ENCODE measurements around the gene WIPF2. TPM values are rescaled to one million over a fixed set of nuclear protein-coding genes. Genes with fewer than 3 reads are reported as not detected.
A peak's percentile ranks its signal among the peaks of the same experiment; 100 is the strongest.
"Not testable (repeated sequence)": the region's sequence is repeated elsewhere in the genome, so short reads cannot be mapped to it uniquely, and the experiment has no call there.

Gene WIPF2
- polyA plus RNA-seq, 1 donor, result 15.4 TPM

DNA sequence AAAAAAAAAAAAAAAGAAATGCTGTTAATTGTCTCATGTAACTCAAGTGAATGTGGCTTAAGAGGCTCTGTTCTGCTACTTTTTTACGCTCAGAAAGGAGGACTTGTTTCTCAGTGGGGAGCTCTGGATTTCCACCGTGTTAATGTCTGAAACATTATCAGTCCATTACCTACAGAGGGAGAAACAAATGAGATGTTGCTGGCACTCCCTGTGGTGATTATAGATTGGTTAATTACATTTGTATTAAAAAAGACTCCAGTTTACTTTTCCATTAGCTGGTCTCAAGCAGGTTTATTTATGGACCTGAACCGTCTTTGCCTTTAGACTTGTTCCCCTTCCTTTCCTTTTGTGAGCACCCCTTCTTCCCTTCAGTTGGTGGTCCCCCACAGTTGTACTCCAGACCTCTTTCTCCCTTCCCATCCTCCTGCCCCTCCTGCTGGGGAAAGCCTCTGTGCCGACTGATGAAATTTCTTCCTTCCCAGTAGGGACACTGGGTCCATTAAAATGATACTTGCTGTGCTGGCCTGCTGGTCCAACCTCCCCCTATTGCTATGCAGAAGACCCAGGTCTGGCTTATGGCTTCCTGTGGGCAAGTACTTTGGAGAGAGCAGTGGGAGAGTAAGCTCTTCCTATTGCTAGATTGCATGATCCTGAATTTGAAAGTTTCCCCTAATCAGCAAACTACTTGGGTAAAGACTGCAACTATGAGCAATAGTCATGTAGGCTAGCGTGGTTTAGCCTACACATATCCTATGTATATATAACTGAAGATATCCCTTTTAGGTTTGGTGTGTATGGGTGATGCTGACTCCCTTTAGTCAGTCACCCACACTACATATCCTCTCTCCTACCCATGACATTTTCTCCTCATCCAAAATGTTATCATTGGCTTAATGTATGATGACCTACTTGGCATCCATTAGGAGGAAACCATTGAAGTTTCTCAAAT lies 76.7 kb downstream of the WIPF2 start:
- DNase-seq (ENCODE audit: low read depth), result no peak

DNA sequence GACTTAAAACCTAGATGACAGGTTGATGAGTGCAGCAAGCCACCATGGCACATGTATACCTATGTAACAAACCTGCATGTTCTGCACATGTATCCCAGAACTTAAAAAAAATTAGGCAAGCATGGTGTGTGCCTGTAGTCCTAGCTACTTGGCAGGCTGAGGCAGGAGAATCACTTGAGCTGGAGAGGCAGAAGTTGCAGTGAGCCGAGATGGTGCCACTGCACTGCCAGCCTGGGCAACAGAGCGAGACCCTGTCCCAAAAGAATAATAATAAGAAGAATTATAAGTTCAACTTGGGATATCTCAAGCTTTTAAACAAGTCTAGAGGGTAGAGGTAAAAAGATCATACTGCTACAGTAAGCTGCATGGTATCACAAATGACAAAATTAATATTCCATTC lies 78.4 kb downstream of the WIPF2 start:
- no peak for DNase-seq (ENCODE audit: low read depth)

DNA sequence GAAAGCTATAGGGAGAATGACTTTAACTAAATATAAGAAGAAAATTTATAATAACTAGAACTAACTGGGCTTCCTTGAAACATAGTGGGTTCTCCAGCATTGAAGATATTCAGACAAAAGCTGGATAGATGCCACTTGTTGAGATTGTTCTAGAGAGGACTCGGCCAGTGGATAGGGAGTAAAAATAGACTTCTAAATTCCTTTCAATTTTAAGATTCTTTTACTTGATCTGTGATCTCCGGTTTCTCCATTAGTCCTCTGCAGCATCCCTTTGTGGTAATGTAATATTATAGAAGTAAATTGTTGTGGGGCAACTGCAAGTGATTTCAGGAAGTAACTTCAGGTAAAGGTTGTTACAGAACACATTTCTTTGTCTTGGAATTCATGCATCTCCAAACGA lies 79.6 kb downstream of the WIPF2 start:
- no peak for DNase-seq (ENCODE audit: low read depth)

DNA sequence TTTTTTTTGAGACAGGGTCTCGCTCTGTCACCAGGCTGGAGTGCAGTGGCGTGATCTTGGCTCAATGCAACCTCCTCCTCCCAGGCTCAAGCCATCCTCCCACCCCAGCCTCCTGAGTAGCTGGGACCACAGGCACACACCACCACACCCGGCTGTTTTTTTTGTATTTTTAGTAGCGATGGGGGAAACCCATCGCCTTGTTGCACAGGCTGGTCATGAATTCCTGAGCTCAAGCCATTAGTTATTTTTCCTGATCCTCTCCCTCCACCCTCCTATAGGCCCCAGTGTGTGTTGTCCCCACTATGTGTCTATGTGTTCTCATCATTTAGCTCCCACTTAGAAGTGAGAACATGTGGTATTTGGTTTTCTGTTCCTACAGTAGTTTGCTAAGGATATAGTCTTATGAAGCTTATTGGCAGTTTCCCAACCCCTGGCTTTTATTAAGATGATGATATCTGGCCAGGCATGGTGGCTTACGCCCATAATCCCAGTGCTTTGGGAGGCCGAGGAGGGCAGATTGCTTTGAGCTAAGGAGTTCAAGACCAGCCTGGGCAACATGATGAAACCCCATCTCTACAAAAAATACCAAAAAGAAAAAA lies 80.2 kb downstream of the WIPF2 start:
- not testable (repeated sequence) for DNase-seq (ENCODE audit: low read depth)

DNA sequence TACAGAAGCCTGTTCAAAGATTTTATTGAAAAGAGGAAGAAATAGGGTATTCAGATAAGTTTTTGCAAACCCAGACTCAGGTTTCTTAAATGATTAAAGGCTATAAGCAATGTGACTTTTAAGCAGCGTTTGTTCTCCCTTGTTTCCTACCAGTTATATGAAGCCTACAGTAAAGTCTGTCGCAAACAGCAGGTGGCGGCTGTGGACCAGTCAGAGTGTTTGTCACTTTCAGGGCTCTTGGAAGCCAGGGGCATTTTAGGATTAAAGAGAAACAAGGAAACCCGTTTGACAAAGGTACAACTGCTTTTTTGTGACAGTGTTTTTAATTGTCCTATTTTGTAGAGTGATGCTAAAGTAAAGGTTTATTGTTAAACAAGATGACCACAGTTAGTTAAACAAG lies 82.2 kb downstream of the WIPF2 start:
- no peak for DNase-seq (ENCODE audit: low read depth)

DNA sequence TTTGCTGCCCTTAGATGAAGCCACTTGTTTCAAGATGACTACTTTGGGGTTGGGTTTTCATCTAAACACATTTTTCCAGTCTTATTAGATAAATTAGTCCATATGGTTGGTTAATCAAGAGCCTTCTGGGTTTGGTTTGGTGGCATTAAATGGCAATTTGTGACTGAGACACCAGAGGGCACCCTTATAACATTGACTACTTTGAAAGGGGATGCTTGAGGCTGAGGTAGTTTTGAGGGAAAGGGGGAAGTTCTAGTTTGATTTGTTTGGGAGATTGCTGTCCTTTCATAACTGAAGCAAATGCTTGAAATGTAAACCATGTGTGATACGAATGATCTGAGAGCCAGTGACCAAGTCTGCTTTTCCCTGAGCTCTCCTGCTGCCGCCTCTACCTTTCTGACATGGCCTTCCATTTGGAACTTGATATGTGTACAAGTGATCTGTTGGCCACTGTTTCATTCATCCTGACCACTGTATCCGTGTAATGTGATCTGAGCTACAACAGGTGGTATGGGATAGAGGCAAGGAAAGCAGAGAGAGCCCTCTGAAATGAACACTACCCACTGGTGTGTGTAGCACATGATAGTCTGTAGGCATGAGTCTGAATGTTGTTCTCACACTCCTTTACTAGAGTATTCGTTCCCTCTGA lies 84.0 kb downstream of the WIPF2 start:
- DNase-seq (ENCODE audit: low read depth), result no peak

DNA sequence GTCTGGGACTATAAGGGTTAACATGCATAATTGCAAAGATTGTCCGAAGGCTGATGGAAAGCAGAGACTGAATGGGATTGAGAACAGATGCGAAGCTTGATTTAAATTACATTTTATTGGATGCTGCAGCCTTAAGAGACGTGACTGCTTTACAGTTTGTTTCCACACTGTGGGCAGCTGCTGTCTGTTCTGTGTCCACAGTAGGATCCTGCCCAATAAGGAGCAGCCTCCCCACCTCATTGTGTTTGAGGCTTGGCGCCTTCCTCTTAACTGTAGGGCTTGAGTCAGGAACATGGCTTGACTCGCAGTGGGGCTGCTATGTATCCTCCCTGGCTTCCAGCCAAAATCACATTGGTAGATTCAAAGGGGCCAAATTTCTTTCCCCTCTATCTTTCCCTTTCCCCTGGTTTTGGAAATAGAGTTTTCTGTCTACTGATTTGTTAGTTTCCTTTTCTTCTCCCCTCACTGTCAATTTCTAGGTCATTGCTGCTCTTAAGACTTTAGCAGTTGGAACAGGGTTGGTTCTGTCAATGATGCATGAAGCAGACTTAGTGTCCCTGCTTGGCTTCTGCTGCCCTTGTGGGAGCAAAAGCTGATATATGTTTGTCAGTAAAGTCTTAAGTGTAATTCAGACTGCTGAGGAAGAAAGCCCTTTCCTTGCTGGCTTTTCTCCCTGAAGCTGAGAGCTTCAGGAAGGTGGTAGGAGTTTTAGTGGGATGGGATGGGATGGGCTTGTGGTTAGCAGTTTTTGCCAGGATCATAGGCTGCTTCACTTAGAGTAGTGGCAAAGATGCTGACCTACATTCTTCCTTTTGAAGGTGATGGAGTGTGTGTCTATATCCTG lies 84.8 kb downstream of the WIPF2 start:
- peak; percentile 67 for DNase-seq (ENCODE audit: low read depth)

DNA sequence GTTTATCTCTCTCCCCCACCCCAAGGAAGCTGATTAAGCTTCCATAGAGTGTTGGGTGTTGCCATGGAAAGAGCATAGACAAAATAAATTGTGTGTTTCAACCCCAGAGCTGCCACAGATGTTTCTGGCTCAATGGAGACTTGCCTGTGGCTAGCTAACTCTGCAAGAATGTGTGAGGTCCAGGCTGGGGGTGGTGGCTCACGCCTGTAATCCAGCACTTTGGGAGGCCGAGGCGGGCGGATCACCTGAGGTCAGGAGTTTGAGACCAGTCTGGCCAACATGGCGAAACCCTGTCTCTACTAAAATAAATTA lies 85.4 kb downstream of the WIPF2 start:
- not testable (repeated sequence) for DNase-seq (ENCODE audit: low read depth)

DNA sequence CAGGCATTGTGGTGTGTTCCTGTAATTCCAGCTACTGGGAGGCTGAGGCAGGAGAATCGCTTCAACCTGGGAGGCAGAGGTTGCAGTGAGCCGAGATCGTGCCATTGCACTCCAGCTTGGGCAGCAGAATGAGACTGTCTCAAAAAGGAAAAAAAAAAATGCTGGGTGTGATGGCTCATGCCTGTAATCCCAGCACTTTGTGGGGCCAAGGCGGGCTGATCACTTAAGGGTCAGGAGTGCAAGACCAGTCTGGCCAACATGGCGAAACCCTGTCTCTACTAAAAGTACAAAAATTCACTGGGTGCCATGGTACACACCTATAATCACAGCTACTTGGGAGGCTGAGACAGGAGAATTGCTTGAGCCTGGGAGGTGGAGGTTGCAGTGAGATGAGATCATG lies 85.8 kb downstream of the WIPF2 start:
- not testable (repeated sequence) for DNase-seq (ENCODE audit: low read depth)

DNA sequence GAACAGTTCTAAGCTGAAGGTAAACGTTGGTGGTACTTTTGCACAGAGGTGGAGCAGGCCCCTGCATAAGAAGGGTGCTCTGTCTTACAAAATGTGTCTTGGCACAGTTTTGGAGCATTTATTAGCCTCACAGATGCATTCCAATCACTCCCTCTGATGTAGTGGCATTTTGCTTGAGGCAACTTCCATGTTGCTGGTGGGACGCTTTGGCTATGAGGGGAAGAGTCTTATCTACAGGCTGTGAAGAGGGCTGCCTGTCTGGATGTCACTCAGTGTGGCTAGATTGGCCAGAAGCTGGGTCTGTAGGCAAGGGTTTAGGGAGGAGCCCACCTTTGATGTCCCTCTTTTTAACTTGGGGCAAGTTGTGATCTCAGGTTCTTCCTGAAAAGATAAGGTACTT lies 87.3 kb downstream of the WIPF2 start:
- no peak for DNase-seq (ENCODE audit: low read depth)

DNA sequence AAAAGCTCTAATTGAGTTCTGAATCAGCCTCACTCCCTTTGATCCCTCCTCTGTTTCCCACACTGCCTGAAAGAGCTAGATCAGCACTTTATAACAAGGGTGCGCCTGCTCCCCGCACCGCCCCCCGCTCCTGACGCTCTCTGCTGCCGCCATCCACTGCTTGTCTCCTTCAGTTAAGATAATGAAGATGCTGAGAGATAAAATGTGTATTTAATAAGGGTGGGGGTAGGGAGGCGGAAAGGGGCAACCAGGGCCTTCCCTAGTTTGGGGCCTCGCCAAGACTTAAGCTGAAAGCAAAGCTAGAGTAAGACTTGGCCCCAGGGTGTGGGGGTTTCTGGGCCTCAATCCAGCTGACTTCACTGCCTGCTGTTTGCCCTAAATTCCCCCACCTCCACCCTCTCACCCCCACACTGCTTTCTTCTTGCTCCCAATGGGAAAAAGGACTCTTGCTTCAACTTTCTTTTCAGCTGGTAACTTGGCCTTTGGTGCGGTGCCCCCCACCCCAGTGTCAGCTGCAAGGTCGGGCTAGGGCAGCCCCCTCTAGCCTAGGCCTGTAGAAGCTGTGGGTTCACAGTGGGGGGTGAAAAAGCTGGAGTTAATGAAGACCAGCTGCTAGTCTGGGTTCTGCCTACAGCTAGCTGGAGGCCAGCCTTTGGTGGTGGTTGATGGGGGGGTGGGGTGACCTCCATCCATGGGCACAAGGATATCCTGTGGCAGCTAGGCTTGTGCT lies 88.1 kb downstream of the WIPF2 start:
- DNase-seq (ENCODE audit: low read depth), result no peak

DNA sequence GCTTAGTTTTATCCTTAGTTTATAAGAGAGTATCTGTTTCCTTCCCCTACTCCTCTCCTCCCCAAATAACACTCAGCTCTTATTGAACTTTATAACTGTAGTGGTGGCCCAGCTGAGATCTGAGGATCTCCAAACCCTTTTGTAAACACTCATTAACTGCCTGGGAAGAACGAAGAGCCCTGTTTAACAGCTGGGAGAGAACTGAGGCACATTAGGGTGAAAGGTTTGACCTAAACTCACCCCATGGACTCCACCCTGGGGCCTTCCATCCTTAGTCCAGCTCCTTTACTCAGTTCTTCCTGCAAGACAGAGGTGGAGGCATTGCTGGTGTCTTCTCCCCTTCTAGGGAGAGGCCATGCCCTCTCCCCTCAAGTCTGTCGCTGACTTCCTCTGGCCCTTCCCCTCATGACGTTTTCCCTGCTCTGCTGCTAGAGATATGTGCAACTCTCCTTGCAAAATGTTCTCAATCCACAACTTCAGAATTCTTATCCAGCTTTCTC lies 88.7 kb downstream of the WIPF2 start:
- no peak for DNase-seq (ENCODE audit: low read depth)

DNA sequence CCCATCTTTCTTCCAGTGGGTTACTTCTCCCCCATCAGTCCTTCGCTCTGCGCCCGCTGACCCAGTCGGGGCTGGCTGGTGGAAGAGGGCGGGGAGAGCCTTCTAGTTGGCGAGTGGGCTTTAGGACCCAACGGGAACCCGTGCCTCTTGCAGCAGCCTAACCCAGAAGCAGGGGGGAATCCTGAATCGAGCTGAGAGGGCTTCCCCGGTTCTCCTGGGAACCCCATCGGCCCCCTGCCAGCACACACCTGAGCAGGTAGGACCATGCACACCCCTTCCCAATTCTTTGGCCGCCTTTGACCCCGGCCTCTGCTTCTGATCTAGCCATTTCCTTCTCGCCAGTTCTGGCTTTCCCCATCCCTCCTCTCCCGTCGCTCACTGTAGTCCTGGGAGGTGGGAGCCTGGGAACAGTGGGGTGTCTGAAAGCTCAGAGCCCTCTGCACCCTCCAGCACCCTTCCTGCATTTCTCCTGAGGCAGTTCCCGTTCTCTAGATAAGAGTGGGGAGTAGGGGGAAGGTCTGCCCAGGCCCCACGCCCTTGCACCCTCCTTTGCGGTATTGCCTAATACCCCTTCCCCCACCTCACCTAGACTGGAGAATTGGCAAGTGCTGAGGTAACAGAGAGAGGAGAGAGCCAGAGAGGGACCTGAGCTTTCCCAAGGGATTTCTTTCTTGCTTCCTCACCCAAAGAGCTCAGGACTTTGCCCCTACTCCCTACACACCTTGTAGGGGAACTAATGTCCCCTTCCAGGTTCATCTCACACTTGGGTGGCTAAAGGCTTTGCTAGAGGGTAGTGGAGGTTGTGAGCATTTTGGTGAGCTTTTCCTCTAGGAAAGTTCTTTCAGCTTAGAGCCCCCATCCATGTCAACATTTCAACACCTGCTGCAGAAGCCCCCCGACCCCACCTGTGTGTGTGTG lies 90.2 kb downstream of the WIPF2 start, which contains the start of gene RARA:
TSS of gene RARA (plus strand) at position 150 of the 918 bp plus-strand sequence. CDS start 22,039 bp downstream, outside the sequence.
- no peak for DNase-seq (ENCODE audit: low read depth)

DNA sequence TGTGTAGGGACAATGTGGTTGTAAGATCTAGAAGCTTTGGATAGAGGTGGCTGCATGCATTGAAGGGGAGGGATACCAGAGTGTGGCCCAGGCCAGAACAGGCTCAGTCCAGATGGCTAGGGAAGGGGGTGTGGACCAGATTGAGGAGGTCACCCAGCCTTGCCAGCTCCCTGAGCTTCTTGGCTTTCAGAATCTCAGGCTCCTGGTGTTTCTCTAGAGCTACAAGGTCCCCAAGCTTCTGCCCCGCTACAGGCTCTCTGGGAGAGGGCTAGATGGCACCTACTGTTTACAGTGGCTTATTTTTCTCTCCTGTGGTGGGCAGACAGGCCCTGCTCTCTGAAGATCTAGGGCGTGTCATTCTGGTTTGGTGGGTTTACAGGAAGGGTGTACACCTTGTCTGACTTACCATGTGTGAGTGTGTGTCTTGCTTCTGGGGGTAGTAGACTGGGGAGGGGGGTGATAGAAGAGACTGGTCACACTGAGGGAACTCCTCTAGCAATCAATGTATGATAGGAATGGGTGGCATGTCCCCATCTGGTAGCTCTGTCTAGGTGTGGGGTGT lies 90.9 kb downstream of the WIPF2 start:
- DNase-seq (ENCODE audit: low read depth), result no peak

DNA sequence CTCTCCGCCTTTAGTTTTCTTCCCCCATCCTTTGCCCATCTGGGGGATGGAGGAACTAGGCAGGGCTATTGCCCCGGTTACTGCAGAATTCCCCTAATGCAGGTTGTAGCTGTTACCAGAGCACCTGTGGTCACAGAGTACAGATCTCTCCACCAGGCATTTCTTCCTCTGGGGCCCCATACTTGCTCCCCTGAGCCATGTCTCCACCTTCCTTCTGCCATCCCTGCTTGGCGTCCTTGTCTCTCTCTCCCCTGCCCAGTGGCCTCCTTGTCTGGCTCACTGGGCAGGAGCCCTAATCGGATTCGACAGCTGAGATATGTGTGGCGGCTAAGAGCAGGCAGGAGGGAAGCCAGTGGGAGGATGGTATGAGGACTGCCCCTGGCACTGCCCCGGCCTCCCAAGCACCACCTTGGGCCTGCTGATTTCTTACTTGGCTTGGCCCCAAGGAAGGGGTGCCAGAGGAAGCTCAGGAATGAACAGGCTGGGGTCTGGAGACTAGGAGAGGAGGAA lies 91.8 kb downstream of the WIPF2 start:
- DNase-seq (ENCODE audit: low read depth), result no peak

DNA sequence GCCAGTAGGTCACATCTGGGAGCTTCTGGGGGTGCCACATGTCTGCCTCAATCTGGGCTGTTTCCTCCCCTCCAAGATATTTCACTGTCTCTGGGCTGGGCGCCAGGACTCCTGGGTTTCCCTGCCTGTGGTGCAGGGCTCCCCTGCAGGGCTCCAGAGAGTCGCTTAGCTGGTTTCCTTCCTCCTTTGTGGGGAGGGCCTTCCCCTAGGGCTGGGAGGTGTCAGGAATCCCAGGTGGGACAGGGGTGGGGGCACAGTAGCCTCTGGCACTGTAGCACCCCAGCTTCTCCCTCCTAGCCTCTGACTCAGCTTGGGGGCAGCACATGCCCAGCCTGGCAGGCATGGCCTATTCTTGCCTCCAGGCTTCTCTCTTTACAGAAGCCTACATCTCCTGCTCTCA lies 92.5 kb downstream of the WIPF2 start:
- no peak for DNase-seq (ENCODE audit: low read depth)

DNA sequence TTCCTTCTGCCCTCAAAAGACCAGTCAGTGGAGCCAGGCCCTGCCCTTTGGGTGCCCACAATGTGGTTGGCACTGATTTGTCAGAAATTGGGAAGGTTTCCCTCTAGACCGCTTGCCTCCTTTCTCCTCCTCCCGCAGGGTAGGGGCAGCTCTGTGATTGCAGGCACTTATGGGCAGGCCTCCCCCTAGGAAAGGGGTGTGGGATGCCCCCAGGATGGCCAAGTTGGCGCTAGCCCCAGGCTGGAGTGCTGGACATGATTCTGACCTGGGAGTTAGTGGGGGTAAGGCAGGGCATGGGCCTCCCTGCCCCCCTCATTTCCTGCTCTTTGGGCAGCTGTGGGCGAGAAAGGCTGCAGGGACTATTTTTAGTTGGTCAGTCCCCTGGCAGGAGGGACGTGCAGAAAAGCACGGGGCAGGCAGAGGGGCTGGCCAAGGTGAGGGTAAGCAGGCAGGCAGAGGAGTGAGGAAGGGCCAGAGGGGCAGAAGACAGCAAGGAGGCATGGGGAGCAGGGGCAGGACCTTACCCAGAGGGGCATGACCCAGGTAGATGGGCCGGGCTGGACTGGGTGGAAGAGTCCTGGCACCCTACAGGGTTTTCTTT lies 93.1 kb downstream of the WIPF2 start:
- DNase-seq (ENCODE audit: low read depth), result no peak

DNA sequence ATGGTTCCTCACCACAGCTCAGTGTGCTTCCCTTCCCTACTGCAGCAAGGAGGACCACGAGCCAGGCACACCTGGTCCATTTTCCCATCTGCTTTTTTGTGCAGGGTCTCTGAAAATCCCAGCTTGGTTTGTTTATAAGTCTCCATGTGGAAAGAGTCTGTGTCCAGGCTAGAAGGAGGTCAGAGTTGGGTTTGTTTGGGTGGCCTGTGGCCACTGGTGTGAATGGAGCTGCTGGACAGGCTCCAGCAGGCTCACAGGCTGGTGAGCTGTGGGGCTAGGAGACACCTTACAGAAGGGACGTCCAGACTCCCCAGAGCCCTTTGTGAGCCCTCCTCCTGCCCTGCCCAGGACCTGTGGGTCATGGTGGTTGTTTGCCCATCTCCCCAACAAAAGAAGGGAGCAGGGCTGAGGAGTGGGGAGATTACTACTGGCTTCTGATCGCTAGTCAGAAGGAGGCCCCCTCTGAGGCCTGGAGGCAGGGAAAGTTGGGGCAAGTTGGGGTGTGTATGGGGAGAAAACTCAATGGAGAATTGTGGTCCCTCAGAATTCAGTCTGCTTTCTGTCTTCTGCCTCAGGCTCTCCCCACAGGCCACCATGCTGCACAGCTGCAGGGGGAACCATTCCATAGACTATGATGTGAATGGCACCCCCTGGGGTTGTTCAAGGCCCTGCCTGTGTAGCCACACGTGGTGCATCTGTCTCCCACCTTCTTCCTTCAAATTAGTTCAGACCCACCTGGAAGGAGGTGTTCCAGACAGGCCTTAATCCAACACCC lies 94.0 kb downstream of the WIPF2 start:
- DNase-seq (ENCODE audit: low read depth), result no peak

Data from forelimb muscle (tissue), 1 donor.